IMR-90 (cell line): ENCODE results near the gene LTF. TPM values are rescaled to one million over a fixed set of nuclear protein-coding genes. Genes with fewer than 3 reads are reported as not detected.

Experiments
- ATAC-seq: fragments of 200-7000 bp; cut with Tn5 transposase; 2 replicates; pipeline ENCODE4 v1.9.1; 2020; ENCODE audit warnings: low read depth, mild to moderate bottlenecking, moderate library complexity
- BruUV-seq: library from RNA; stranded (reverse); fragments of 400-500 nt; replicated peaks from 2 replicates; lab custom pipeline; 2021; lab: Mats Ljungman, UMichigan
- CTCF ChIA-PET: fragments of 300-600 bp; formaldehyde crosslinking; extraction: SDS; loops from one replicate; lab custom pipeline; 2021; ENCODE audit warnings: antibody characterized with exemption; lab: Yijun Ruan, JAX
- POLR2A ChIA-PET: fragments of 300-600 bp; sonication (Branson Sonifier 250); formaldehyde crosslinking; loops from one replicate; lab custom pipeline; 2022; ENCODE audit warnings: antibody characterized with exemption; ENCODE audit not compliant: unreplicated experiment; lab: Charles Lee
- DNase-seq: peaks from one replicate; pipeline ENCODE4 v3.0.0; 2013
- H2AFZ ChIP-seq: replicated peaks from 2 replicates; pipeline ENCODE3; 2013; ENCODE audit warnings: low read length, mild to moderate bottlenecking; ENCODE audit not compliant: poor library complexity
- H2AK5ac ChIP-seq: 2 replicates; pipeline ENCODE4 v1.6.1; 2013; ENCODE audit warnings: low read depth, low read length, inconsistent platforms
- H2AK9ac ChIP-seq: replicated peaks from 2 replicates; pipeline ENCODE3; 2013; ENCODE audit warnings: mild to moderate bottlenecking, low read depth, low read length, moderate library complexity; ENCODE audit not compliant: poor library complexity
- H2BK120ac ChIP-seq: 2 replicates; pipeline ENCODE4 v1.6.1; 2013; ENCODE audit warnings: low read depth, low read length, inconsistent platforms
- H2BK15ac ChIP-seq: 3 replicates; pipeline ENCODE4 v1.6.1; 2013; ENCODE audit warnings: low read depth, low read length, inconsistent platforms
- H2BK20ac ChIP-seq: 2 replicates; pipeline ENCODE4 v1.6.1; 2013; ENCODE audit warnings: low read depth, mild to moderate bottlenecking, inconsistent platforms, low read length, moderate library complexity
- H2BK5ac ChIP-seq: 2 replicates; pipeline ENCODE4 v1.6.1; 2013; ENCODE audit warnings: mild to moderate bottlenecking, low read depth, low read length, inconsistent platforms; ENCODE audit not compliant: poor library complexity, severe bottlenecking
- H3K14ac ChIP-seq: replicated peaks from 2 replicates; pipeline ENCODE4 v1.6.1; 2013; ENCODE audit warnings: low read depth, low read length, inconsistent platforms
- H3K18ac ChIP-seq: 2 replicates; pipeline ENCODE4 v1.6.1; 2013; ENCODE audit warnings: low read depth, low read length, control low read depth
- H3K23ac ChIP-seq: 2 replicates; pipeline ENCODE4 v1.6.1; 2013; ENCODE audit warnings: low read depth, low read length, inconsistent platforms
- H3K27ac ChIP-seq: 2 replicates; pipeline ENCODE4 v1.5.1; 2013; ENCODE audit warnings: mild to moderate bottlenecking, control low read depth, low read length; ENCODE audit not compliant: insufficient read depth
- H3K27me3 ChIP-seq: 2 replicates; pipeline ENCODE4 v1.6.1; 2013; ENCODE audit warnings: low read length; ENCODE audit not compliant: control insufficient read depth, insufficient read depth
- H3K36me3 ChIP-seq: 2 replicates; pipeline ENCODE4 v1.6.1; 2013; ENCODE audit warnings: low read length, mixed read lengths; ENCODE audit not compliant: control insufficient read depth, insufficient read depth
- H3K4ac ChIP-seq: 2 replicates; pipeline ENCODE4 v1.6.1; 2013; ENCODE audit warnings: low read depth, low read length, inconsistent platforms
- H3K4me1 ChIP-seq: 2 replicates; pipeline ENCODE4 v1.6.1; 2013; ENCODE audit warnings: low read length, mixed read lengths; ENCODE audit not compliant: control insufficient read depth, insufficient read depth
- H3K4me2 ChIP-seq: 2 replicates; pipeline ENCODE4 v1.6.1; 2013; ENCODE audit warnings: low read depth, mild to moderate bottlenecking, control low read depth, low read length, moderate library complexity
- H3K4me3 ChIP-seq: 2 replicates; pipeline ENCODE4 v1.5.1; 2013; ENCODE audit warnings: low read depth, mild to moderate bottlenecking, control low read depth, low read length, moderate library complexity; ENCODE audit not compliant: insufficient read depth
- H3K56ac ChIP-seq: 2 replicates; pipeline ENCODE4 v1.6.1; 2013; ENCODE audit warnings: low read length, inconsistent platforms; ENCODE audit not compliant: insufficient read depth; ENCODE audit errors: extremely low read depth
- H3K79me1 ChIP-seq, 2 experiments: 2 replicates each; pipeline ENCODE4 v1.6.1; 2013; ENCODE audit warnings: low read length in 2 of 2, inconsistent platforms in 1 of 2, low read depth in 1 of 2
- H3K9ac ChIP-seq: 2 replicates; pipeline ENCODE4 v1.6.1; 2013; ENCODE audit warnings: low read depth, low read length, control low read depth
- H3K9me1 ChIP-seq: 2 replicates; pipeline ENCODE4 v1.6.1; 2013; ENCODE audit warnings: low read length, inconsistent platforms; ENCODE audit not compliant: insufficient read depth
- H3K9me3 ChIP-seq: 2 replicates; pipeline ENCODE4 v1.6.1; 2013; ENCODE audit warnings: low read length; ENCODE audit not compliant: control insufficient read depth, insufficient read depth
- H4K20me1 ChIP-seq: 2 replicates; pipeline ENCODE4 v1.6.1; 2013; ENCODE audit warnings: low read length, inconsistent platforms; ENCODE audit not compliant: insufficient read depth
- H4K5ac ChIP-seq: 2 replicates; pipeline ENCODE4 v1.6.1; 2013; ENCODE audit warnings: mild to moderate bottlenecking, low read depth, low read length, control low read depth
- H4K8ac ChIP-seq, 2 experiments: 2 replicates each; pipeline ENCODE4 v1.6.1; 2013; ENCODE audit warnings: low read depth in 2 of 2, low read length in 2 of 2, control low read depth in 1 of 2, inconsistent platforms in 1 of 2
- H4K91ac ChIP-seq: 2 replicates; pipeline ENCODE4 v1.6.1; 2013; ENCODE audit warnings: low read depth, low read length, inconsistent platforms; ENCODE audit not compliant: insufficient read depth
- BHLHE40 ChIP-seq: fragments of 150-350 bp; IDR thresholded peaks from 2 replicates; pipeline ENCODE4 v1.6.1; 2016; ENCODE audit warnings: mild to moderate bottlenecking, low read depth, low read length
- CEBPB ChIP-seq: IDR thresholded peaks from 2 replicates; pipeline ENCODE4 v1.6.1; 2012; ENCODE audit warnings: low read depth, low read length, improper control_type of control experiment
- FOS ChIP-seq: fragments of 150-350 bp; IDR thresholded peaks from 2 replicates; pipeline ENCODE4 v1.6.1; 2016; ENCODE audit warnings: low read depth, low read length
- MAFK ChIP-seq: IDR thresholded peaks from 2 replicates; pipeline ENCODE4 v1.6.1; 2012; ENCODE audit warnings: low read depth, low read length, improper control_type of control experiment
- MAZ ChIP-seq: IDR thresholded peaks from 2 replicates; pipeline ENCODE4 v1.6.1; 2012; ENCODE audit warnings: low read depth, mild to moderate bottlenecking, low read length, improper control_type of control experiment, moderate library complexity, borderline replicate concordance
- MXI1 ChIP-seq: IDR thresholded peaks from 2 replicates; pipeline ENCODE4 v1.6.1; 2012; ENCODE audit warnings: low read depth, mild to moderate bottlenecking, low read length, moderate library complexity, borderline replicate concordance
- NFE2L2 ChIP-seq: fragments of 150-350 bp; IDR thresholded peaks from 2 replicates; pipeline ENCODE4 v1.6.1; 2016; ENCODE audit warnings: low read depth, mild to moderate bottlenecking, low read length
- POLR2A ChIP-seq: IDR thresholded peaks from 2 replicates; pipeline ENCODE4 v1.6.1; 2012; ENCODE audit warnings: mild to moderate bottlenecking, low read depth, low read length
- RAD21 ChIP-seq: IDR thresholded peaks from 2 replicates; pipeline ENCODE4 v1.6.1; 2012; ENCODE audit warnings: low read length, improper control_type of control experiment
- RCOR1 ChIP-seq: IDR thresholded peaks from 2 replicates; pipeline ENCODE4 v1.6.1; 2012; ENCODE audit warnings: mild to moderate bottlenecking, low read length, improper control_type of control experiment; ENCODE audit not compliant: insufficient replicate concordance
- RFX5 ChIP-seq: IDR thresholded peaks from 2 replicates; pipeline ENCODE4 v1.8.0; 2012; ENCODE audit warnings: low read depth, mild to moderate bottlenecking, low read length, moderate library complexity
- SMC3 ChIP-seq: fragments of 150-350 bp; IDR thresholded peaks from 2 replicates; pipeline ENCODE4 v1.6.1; 2016; ENCODE audit warnings: low read depth, mild to moderate bottlenecking, antibody characterized with exemption, low read length, moderate library complexity
- WGBS, 2 experiments: methylation state at CpG; one replicate each; pipeline versions ENCODE4 v1.1.5 to v1.1.7; 2013; ENCODE audit warnings: missing lambda C conversion rate in 2 of 2; ENCODE audit not compliant: insufficient read length in 1 of 2; ENCODE audit errors: extremely low coverage in 2 of 2; 5-methylcytosine and 5-hydroxymethylcytosine counted together
- dilution Hi-C: fragments of 300-500 bp; cut with HindIII; formaldehyde crosslinking; loops from one replicate; pipeline ENCODE4 v1.14.3; 2018; ENCODE audit warnings: low sequenced_read_pairs; ENCODE audit not compliant: unreplicated experiment
- in situ Hi-C: fragments of 300-500 bp; cut with MboI; formaldehyde crosslinking; loops from 3 replicates; pipeline ENCODE4 v1.14.3; 2019; ENCODE audit warnings: low sequenced_read_pairs, inconsistent platforms, mixed read lengths
- intact Hi-C: fragments of 100-400 bp; cut with micrococcal nuclease; formaldehyde crosslinking; loops from 2 replicates; pipeline ENCODE4 v1.10.0; 2022
- polyA plus RNA-seq, 3 experiments: library from polyadenylated mRNA; depleted of rRNA; stranded (reverse); fragments of >200 nt; gene quantifications; 2 replicates each; pipeline ENCODE4 v1.2.3, GENCODE V29; 2012; ENCODE audit warnings: low replicate concordance in 1 of 3
- total RNA-seq: library from RNA; depleted of rRNA; stranded (reverse); fragments of >200 nt; gene quantifications from 2 replicates; pipeline ENCODE4 v1.2.3, GENCODE V29; 2012
- TF ChIP-seq, protein P1 (sequence below): fragments of 150-350 bp; IDR thresholded peaks from 2 replicates; pipeline ENCODE4 v1.6.1; 2017; ENCODE audit warnings: mild to moderate bottlenecking, antibody characterized with exemption, low read length, low read depth
- TF ChIP-seq, protein P2 (sequence below): fragments of 150-350 bp; IDR thresholded peaks from 2 replicates; pipeline ENCODE4 v1.6.1; 2016; ENCODE audit warnings: low read depth, mild to moderate bottlenecking, low read length, moderate library complexity, borderline replicate concordance
- TF ChIP-seq, protein P3 (sequence below): conservative IDR thresholded peaks from 2 replicates; pipeline ENCODE4 v1.5.1; 2012; ENCODE audit warnings: mild to moderate bottlenecking, low read depth, low read length, improper control_type of control experiment

The LTF gene
- total and polyA plus RNA-seq, 2 of the 4 experiments (the other 2 are of a cell fraction), result not detected

DNA sequence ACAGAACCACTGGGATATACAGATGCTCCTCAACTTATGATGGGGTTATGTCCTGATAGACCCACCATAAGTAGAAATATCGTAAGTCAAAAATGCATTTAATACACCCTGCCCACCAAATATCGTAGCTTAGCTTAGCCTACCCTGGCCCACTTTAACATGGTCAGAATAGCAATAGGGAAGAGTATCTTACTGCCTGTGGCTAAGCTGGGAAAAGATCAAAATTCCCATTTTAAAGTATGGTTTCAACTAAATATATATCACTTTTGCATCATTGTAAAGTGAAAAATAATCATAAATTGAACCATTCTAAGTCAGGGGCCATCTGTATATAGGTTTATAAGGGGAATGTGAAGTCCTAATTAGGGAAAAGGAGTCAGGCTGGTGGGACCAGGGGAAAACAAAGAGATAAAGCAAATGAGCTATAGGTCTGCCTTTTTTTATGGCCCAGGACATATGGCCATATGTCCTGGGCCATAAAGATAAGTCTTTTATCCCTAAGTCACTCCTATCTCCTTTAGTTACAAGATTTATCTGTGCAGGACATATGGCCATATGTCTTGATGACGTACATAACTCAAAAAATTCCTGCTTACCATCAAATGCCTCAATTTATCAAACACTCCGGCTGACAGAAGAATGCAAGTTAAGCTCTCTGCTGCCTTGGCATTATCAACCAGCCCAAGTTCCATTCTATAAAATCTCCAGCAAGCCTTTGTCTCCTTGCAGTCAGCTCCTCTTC lies 44.3 kb upstream of the LTF start:
- H3K4me2 ChIP-seq, result no peak overlapping the region
- H3K4ac ChIP-seq, result no peak overlapping the region; the same call in 1 of the 2 replicates
- H3K14ac ChIP-seq, result no peak overlapping the region
- no peak overlapping the region for H2AK5ac ChIP-seq
- no peak overlapping the region for H3K23ac ChIP-seq
- H2BK120ac ChIP-seq, result no peak overlapping the region
- no peak overlapping the region for H2BK15ac ChIP-seq
- no peaks in the 10 kb centered on the region for H4K20me1 ChIP-seq
- ATAC-seq, result no peak
- H3K79me1 ChIP-seq, result no peaks in the 10 kb centered on the region
- dilution Hi-C loops, result no loop called here
- intact Hi-C loops, result no loop called here
- no peaks in the 10 kb centered on the region for H3K9me1 ChIP-seq
- H4K5ac ChIP-seq, result no peak overlapping the region
- no peak for DNase-seq
- no peak overlapping the region for H4K91ac ChIP-seq
- 94% methylated on average over 2 of the region's 4 CpGs; no CpG with 5 or more reads in 1 of the 2 experiments for WGBS, 2 experiments
- no peak overlapping the region for H3K4me3 ChIP-seq
- H3K27ac ChIP-seq, result no peak overlapping the region
- no peak overlapping the region for H2AFZ ChIP-seq
- H2BK5ac ChIP-seq, result no peak overlapping the region
- H3K36me3 ChIP-seq, result no peaks in the 10 kb centered on the region; the same call in 1 of the 2 replicates
- H4K8ac ChIP-seq, result no peak overlapping the region
- H2BK20ac ChIP-seq, result no peak overlapping the region
- H3K4me1 ChIP-seq, result peaks cover 5% of the 10 kb centered on the region; the same call in 1 of the 2 replicates
- H3K9ac ChIP-seq, result no peak overlapping the region
- no peaks in the 10 kb centered on the region for H3K9me3 ChIP-seq
- no peak overlapping the region for H2AK9ac ChIP-seq
- no peak overlapping the region for H3K18ac ChIP-seq
- H3K56ac ChIP-seq, result no peak overlapping the region
- no TSS peak for BruUV-seq
- in situ Hi-C loops, result no loop called here
- H3K27me3 ChIP-seq, result no peaks in the 10 kb centered on the region
- ChIA-PET POLR2A (no interaction called here), CTCF (interaction anchor here (1.2 kb wide), 1 partner anchor 21 kb away, joined by 3 read pairs; no protein-coding TSS in a partner anchor)
- TF ChIP-seq NFE2L2 (no peak), MXI1 (no peak), MAZ (no peak), SMC3 (no peak), BHLHE40 (no peak), RAD21 (no peak), FOS (no peak), RCOR1 (no peak), MAFK (no peak), RFX5 (no peak), CEBPB (no peak), POLR2A (no peak)
- TF ChIP-seq, protein P1, sequence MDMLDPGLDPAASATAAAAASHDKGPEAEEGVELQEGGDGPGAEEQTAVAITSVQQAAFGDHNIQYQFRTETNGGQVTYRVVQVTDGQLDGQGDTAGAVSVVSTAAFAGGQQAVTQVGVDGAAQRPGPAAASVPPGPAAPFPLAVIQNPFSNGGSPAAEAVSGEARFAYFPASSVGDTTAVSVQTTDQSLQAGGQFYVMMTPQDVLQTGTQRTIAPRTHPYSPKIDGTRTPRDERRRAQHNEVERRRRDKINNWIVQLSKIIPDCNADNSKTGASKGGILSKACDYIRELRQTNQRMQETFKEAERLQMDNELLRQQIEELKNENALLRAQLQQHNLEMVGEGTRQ, result no peak
- TF ChIP-seq, protein P2, sequence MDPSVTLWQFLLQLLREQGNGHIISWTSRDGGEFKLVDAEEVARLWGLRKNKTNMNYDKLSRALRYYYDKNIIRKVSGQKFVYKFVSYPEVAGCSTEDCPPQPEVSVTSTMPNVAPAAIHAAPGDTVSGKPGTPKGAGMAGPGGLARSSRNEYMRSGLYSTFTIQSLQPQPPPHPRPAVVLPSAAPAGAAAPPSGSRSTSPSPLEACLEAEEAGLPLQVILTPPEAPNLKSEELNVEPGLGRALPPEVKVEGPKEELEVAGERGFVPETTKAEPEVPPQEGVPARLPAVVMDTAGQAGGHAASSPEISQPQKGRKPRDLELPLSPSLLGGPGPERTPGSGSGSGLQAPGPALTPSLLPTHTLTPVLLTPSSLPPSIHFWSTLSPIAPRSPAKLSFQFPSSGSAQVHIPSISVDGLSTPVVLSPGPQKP, result no peak
- TF ChIP-seq, protein P3, sequence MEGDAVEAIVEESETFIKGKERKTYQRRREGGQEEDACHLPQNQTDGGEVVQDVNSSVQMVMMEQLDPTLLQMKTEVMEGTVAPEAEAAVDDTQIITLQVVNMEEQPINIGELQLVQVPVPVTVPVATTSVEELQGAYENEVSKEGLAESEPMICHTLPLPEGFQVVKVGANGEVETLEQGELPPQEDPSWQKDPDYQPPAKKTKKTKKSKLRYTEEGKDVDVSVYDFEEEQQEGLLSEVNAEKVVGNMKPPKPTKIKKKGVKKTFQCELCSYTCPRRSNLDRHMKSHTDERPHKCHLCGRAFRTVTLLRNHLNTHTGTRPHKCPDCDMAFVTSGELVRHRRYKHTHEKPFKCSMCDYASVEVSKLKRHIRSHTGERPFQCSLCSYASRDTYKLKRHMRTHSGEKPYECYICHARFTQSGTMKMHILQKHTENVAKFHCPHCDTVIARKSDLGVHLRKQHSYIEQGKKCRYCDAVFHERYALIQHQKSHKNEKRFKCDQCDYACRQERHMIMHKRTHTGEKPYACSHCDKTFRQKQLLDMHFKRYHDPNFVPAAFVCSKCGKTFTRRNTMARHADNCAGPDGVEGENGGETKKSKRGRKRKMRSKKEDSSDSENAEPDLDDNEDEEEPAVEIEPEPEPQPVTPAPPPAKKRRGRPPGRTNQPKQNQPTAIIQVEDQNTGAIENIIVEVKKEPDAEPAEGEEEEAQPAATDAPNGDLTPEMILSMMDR, result no peak
